IPS DF 4.7 (cell line): ENCODE measurements around the gene STXBP5.

Experiments
- DNase-seq: peaks from one replicate; pipeline ENCODE4 v3.0.0-alpha.2; 2013; ENCODE audit warnings: low spot score; ENCODE audit errors: extremely low read depth

Gene STXBP5

DNA sequence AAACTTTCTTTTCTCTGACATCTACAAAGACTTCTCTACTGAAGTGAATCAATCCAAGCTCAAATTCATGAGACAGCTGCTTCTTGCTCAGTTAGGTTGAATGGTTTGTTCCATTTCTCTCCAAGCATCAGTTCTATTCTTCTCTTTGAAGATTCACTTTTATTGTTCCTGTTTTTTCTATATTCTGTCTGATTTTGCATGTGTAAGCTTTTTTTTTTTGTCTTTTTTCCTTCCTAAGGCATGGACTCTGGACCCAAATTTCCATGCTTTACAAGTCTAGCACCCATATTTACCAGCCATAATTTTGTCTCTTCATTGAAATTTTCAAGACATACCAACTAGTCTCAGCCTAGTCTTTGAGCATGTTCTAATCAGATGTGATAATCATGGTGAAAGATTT, 25.9 kb upstream of the STXBP5 start:
- no peak for DNase-seq

DNA sequence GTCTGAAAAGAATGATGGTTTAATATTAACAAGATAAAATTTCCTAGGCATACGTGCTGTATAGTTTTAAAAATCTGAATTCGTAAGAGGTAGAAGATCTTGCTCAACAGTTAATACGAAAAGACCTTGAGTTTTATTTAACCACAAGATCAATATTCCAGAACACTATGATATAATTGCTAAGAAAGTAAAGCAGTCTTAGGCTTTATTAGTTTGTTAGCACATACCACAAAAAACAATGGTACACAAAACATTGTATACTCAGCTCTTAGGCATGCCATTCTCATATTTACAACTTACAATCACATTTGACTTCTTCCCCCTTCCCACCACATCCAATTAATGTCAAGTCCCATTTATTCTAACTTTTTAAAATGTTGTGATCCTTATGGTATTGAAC, 24.4 kb upstream of the STXBP5 start:
- DNase-seq, result no peak

DNA sequence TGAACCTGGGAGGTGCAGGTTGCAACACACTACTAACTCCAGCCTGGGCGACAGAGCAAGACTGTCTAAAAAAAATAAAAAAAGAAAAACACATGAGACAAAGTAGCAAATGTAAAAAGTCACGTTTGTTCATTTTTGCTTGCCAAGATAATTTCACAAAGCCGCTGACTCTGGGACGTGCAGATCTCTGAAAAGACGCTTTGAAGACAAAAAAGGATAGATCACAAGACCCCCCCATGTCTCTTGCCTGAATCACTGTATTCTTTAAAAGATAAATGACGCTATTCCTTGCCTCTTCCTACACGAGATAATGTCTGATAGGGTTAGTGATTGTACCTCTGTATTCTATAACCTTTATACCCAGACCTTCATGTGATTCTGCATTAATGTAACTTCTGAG, 23.3 kb upstream of the STXBP5 start:
- DNase-seq, result no peak

DNA sequence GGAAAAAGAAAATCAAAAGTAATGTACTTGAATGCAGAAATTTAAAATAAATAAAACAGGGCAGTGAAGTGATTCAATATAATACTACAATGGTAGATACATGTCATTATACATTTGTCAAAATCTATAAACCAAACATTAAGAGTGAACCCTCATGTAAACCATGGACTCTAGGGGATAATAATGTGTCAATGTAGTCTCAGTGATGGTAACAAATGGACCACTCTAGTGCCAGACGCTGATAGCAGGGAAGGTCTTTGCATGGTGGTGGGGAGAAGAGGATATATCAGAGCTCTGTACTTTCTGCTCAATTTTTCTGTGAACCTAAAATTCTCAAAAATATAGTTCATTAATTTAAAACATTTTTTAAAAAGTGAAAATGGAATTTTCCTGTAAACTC, 19.8 kb upstream of the STXBP5 start:
- DNase-seq, result no peak

DNA sequence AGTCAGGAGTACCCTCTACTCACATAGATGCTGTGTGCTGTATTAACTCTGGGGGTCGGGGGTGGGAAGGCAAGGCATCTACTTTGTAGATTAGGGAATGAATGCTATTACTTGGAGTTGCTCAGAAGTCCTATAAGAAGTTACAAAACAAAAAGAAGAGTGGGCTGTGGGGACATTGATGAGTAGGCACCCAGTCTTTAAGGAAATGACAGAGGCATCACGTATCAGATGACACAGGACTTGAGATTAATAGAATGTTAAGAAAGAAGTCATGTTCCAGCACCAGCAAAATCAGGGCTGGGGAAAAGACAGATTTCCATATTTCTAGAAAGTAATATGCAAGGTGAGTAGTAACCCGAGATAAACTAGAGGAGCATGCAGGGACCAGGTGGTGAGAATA, 19.0 kb upstream of the STXBP5 start:
- DNase-seq, result no peak

DNA sequence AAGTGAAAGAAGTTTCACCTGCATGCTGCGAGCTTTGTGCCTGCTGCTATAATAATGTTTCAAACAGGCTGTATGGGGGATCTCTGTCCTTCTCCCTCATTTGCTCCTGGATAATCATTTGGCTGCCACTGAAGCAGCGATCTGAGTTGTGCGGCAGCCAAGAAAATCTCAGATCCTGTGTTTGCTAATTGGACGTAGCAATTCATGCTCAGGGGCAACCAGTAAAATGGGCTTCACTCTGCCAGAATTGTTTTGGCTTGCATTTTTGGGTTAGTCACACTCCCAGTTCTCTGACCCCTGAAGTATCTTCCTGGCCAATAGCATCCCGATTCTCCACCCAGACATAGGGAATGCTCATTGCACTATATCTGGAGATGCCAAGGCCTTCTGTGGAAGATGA, 13.7 kb upstream of the STXBP5 start:
- DNase-seq, result no peak

DNA sequence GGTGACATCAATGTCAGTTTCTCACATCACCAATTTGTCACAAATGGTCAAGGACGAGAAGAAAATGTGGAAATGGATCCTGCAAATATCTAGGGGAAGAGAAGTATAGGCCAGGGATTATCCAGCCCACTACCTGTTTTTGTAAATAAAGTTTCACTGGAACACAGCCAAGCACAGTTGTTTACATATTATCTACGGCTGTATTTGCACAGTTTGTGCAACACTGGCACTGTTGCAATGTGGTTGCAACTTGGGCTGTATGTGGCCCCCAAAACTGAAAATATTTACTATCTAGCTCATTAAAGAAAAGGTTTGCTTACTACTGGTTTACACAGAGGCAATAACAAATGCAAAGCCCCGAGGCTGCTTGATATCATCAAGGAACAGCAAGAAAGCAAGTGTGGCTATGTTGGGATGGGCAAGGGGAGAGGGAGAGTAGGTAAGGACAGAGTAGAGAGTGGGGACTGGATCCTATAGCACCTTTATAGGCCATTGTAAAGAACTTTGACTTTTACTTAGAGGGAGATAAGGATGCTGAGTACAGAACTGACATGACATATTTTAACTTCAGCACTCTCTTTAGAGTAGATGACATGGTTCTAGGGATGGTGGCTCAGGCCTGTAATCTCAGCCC, 11.8 kb upstream of the STXBP5 start:
- no peak for DNase-seq

DNA sequence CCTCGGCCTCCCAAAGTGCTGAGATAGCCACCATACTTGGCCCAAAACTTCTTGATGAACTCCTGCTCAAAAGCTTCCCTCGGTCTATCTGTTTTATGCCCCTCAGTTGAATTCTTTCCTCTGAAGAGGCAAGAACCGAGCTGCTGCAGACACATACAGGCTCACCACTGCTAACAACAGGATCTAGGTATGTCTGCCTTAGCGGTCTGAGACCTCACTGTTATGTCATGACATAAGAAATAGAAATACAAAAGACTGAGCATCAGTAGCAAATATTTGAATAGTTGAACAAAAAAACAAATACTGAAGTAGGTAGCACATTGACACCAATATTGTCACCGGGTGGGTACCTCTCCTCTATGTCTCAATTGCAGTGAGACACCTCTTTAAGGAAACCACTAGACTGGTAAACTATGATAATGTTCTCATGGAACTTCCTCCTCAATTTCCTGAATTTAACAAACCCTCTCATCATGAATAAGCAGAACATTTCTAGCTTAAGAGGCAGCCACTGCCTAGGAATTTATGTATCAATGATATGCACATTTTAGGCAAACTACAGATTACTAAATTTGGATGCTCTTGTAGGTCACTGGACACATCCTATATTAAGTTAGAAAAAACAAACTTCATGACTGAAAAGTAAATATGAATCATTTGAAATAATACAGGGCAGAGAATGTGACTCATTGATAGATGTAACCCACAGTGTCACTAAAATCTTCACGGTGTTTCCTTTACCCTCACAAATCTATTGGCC, 9.4 kb upstream of the STXBP5 start:
- DNase-seq, result no peak

DNA sequence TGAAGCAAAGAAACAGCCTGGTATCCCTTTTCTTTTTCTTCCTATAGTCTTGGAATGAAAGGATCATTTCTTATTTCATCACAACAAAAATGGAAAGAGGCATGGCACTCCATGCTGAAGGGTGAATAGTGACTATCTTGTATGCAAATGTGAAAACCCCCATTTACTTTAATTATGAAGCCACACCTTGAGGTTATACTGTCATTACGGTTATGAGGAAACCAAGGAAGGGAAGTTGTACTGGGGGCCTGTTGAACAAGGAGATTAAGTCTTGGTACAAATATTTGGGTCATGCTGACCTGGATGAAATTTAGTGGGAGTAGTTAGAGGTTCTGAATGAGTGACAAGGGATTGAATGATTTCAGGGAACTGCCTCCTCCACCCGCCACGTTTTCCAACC, 8.7 kb upstream of the STXBP5 start:
- DNase-seq, result no peak

DNA sequence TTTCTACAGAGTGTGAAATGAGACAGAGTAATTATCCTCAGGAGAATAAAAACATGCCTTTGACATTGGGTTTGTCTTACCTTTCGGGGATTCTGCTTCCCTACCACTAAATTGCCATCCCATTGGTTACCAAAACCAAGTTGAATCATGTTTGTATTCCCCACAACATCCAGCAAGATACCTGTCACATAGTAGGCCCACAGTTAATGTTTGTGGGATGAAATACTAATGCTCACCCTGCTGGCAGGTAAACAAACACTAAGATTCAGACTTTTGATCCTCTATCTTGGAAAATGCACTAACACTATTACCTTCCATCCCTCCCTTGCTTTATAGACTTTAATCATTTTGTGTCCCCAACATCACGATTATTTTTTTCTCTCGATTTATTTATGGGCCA, 8.2 kb upstream of the STXBP5 start:
- DNase-seq, result no peak

DNA sequence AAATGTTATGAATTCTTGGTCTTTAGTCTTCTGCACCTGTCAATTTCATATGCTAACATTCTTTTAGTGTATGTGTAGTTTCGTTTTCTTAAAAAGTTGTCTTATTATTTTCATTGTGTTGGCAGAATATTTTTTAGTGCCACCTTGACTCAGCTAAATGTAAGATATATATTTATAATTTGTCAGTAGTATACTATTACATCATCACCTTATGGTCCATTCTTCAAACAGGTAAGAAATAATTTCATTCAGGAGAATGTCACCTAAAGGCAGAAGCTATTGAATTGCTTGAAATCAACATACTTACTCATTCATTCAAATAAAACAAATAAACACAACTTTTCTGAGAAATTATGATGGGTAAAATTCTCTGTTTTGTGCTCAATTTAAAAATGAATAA, 3.5 kb upstream of the STXBP5 start:
- DNase-seq, result no peak

DNA sequence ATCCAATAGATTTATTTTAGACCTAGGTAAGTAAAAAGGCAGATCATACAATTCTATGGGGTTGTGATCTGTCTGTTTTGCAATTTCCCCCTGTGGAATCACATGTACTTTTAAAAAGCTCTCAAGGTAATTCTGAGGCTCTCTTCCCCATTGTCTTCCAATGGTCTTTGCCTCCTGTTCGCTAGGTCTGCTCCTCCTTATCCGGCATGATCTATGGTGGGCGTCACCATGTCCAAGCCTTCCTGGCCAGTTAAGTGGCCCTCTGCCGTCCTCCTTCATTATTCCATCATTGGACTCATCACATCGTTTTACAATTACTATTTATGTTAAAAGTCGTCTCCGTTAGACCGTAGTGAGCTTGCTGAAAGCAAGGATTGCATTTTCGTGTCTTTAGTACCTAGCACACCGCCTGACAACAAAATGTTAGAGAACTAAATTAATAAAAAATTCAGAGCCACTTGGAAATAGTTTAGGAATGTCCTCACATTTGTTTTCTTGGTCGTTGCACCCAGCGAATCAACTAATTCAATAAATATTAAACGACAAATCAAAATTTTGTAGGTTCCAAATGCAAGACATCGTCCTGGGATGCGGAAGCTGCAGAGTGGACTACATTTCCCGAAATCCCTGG, 2.2 kb upstream of the STXBP5 start:
- DNase-seq, result no peak

DNA sequence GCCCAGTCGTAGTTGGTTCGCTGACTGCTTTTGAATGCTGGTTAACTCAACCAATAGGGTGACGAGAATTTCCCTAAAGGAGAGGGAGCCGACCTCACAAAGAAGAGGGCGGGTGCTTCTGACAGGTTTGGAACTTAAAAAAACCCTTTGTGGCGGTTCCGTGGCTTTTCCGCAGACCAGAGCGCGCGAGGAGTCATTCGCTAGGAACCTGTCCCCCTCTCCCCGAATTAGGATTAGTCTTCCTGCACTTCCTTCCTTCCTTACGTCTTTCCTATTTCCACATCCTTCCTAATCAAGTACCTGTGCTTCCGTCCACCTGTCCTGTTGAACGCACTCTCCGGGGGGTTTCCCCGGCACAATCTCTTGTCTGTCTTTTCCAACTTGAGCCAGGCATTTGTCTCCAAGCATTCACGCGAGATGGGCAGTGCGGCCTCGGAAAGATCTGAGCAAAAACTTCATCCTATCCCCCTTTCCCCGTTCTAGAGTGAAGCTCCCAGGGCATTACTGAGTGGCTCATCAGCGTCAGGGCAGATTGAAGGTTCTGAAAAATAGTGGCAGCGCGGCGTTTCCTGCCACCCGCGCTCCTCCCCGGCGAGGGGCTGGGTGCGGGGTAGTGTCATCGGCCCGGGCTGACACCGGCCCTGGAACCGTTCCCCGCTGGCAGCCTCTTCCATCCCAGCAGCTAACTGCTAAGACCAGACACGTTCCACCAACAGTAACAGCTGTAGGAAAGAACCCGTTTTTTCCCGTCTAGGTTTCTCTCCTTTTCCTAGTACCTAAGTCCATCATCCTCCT, 1.5 kb upstream of the STXBP5 start:
- peak; percentile 89 for DNase-seq

DNA sequence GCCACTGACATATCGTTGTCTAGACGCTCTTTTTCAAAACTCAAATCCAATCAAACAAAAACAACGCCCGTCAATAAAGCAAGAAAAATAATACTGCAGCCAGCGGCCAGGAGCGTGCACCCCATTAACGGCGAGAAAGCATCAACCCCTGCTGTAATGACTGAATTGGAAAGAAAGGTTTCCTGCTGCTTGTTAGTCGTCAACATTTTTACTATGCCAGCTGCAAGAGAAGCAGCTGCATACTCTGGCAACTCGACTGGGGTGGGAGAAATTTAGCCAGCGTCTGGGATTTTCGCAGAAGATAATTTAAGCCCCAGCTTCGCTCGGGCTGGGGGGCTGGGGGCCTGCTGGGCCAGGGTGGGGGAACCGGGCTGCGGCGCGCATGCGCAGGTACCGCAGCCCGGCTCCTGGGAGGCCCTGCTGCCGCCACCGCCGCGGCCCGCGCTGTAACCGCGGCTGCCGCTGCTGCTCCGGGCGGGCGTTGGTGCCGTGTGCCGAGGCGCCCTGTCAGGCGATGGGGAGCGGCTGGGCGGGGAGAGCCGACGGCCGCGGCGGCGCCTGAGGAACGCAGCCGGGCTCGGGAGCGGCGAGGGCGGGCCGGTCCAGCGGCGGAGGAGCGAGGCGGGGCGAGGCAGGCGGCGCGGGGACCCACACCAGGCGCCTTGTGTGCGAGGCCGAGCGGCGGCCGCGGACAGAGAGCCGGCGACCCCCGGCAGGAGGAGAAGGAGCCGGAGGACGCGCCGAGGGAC, 732 bp upstream of the STXBP5 start:
- no peak for DNase-seq

DNA sequence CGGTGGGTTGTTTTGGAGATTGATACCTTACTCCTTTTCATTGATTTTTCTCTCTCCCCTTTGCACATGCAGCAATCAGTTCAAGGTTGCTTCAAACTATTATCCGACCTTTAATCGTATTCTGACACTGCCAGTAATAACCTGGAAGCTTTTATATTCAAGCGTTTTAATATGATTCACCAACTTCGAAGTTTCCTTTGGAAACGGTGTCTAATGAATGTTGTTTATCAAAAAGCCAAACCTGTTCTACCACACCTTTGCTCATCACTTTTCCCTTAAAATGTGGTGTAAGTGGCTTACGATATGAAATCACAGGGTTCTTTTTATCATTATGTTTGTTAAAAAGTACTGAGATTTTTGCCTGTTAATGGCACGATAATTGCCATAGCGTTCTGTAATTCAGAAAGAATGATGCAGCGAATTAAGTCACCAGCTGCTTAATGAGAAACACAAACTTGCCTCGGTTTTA, 660 bp downstream of the STXBP5 start:
- no peak for DNase-seq

DNA sequence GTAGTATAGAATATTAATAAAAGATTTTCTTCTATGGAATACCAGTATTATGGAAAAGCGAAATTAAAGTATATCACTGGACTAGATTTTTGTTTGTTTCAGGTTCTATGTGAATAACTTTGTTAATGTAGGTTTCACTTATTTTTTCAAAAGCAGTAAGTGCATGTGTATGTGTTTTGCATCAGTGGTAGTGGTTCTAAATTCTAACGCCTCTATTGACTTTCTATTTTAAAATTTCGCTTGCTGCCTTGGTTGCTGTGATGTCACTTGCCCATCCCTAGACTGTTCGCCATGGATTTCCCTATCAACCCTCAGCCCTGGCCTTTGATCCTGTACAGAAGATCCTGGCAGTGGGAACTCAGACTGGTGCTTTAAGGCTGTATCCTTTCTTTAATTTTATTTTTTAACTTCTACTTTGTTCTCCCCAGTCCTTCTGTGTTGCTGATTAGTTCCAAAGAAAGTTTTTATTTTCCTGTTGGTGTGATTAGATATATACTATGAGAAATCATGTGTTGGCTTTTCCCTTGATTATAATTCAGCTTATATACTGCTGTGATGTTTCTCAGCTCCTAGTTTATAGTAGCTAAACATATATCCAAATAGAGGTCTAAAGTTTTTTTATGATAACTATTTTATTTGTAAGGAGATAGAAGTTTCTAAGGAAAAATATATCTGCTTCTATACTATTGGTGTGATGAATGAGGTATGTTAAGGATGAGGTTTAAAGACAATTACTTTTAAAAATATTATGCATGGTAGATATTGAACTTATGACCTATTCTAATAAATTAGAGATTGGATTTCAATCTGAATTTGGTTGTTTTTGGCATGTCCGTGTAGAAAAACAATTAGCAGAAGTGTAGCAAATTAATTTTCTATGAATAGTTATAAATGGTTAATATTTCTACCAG, 1.7 kb downstream of the STXBP5 start:
- DNase-seq, result no peak

DNA sequence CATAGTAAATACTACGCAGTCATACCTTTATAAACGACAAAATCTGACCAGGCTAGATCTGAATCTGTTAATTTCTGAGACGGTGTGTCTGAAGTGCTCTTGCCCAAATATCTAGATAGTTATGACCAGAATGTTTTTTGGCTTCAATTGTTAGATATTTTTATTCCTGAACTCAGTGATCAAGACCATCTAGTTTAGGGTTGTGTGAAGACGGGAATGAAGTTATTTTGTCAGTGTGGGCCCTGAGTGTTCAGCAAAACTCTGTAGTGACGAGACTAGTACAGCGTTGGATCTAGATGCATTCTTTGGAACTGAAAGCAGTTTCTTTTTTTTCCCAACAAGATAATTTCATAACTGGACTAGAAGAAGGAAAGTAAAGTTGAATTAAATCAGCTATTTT, 3.1 kb downstream of the STXBP5 start:
- DNase-seq, result no peak

DNA sequence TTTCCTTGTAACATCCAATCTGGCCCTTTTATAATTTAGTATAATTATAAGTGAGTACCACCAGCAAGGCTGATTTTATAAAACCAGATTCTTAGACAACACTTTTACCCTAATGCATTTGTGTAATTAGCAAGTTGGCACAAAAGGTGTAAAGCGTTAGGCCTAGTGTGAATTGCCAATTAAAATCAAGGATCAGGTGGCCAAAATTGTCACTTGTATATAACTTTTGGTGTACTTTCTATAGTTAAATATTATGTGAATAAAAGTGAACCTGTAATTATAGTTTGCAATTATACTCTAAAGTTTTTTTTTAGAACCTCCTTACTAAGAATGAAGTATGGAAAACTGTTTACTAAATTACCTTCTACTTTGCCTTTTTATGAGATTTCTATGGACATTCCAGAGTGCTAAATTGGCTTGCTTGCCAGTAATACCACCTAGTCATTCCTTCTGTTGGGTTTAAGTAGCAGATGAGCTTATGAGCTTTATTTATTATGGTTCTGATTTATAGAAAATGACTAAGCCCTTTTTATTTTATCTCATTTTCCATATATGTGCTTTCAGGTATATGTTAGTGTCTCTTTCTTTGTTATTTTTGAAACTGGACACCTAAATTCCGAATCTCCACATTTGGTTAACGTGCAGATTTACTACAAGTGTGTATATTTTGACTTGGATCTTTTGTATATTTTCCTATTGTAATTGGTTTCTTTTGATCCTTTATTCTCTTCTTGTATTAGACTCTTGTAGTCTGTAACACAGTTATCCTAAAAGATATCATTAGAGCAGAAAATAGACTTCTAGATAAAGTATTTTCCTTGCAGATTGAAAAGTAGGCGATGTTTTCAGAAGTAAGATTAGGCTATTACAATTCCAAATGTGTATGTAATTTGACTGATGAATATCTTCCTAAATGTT, 3.9 kb downstream of the STXBP5 start:
- no peak for DNase-seq
